ENCODE results near the gene DNASE1L2. TPM values are rescaled to one million over a fixed set of nuclear protein-coding genes. Genes with fewer than 3 reads are reported as not detected.

DNASE1L2 gene
- total and polyA plus RNA-seq, 2 donors (not counting 1 experiment from before 2014, with no cell fraction given), result 0.34 to 0.99 TPM

DNA sequence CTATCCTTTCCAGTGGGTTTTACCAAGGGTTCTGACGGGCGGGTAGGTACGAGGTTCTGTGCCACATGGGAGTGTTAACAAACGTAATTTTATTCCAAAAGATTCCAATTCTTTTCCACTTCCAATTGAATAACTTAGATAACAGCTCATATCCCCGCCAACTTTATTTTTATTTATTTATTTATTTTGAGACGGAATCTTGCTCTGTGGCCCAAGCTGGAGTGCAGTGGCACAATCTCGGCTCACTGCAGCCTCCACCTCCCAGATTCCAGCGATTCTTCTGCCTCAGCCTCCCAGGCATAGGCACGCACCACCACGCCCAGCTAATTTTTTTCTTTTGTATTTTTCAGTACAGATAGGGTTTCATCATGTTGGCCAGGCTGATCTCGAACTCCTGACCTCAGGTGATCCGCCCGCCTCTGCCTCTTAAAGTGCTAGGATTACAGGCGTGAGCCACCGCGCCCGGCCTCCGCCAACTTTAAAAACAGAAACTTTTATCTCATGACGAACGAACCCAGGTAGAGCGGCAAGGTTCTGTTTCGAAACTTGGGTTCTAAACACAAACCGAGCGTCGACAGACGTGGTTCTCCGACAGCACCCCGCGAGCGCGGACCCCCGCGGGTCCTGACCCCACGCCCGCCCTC lies 14.5 kb downstream of the DNASE1L2 start:
- H3K27me3 ChIP-seq (ENCODE audit: control insufficient read depth, insufficient read depth, low read length), result no peaks in the 10 kb centered on the region
- no peaks in the 10 kb centered on the region for H4K20me1 ChIP-seq (ENCODE audit: control insufficient read depth, extremely low read depth, insufficient read depth, low read length)
- peaks cover 7% of the 10 kb centered on the region for H3K4me1 ChIP-seq (ENCODE audit: control insufficient read depth, extremely low read depth, insufficient read depth, low read length)
- H3K79me2 ChIP-seq (ENCODE audit: control insufficient read depth, insufficient read depth, low read length), result peaks cover 9% of the 10 kb centered on the region
- peak overlapping the region; percentile 72 for H3K27ac ChIP-seq (ENCODE audit: insufficient read depth, low read length)
- DNase-seq (ENCODE audit: low read depth in 2 of 2), result peak in 1 of 2 donors; percentile 22
- H3K36me3 ChIP-seq (ENCODE audit: control insufficient read depth, insufficient read depth, low read length), result peaks cover 20% of the 10 kb centered on the region
- peak overlapping the region; percentile 77 for H3K9ac ChIP-seq (ENCODE audit: insufficient read depth, low read length)
- no peak for TF ChIP-seq EZH2 (IDR thresholded peaks at IDR 0.05; ENCODE audit: low read length, missing control alignments)
- TF ChIP-seq, protein P1, sequence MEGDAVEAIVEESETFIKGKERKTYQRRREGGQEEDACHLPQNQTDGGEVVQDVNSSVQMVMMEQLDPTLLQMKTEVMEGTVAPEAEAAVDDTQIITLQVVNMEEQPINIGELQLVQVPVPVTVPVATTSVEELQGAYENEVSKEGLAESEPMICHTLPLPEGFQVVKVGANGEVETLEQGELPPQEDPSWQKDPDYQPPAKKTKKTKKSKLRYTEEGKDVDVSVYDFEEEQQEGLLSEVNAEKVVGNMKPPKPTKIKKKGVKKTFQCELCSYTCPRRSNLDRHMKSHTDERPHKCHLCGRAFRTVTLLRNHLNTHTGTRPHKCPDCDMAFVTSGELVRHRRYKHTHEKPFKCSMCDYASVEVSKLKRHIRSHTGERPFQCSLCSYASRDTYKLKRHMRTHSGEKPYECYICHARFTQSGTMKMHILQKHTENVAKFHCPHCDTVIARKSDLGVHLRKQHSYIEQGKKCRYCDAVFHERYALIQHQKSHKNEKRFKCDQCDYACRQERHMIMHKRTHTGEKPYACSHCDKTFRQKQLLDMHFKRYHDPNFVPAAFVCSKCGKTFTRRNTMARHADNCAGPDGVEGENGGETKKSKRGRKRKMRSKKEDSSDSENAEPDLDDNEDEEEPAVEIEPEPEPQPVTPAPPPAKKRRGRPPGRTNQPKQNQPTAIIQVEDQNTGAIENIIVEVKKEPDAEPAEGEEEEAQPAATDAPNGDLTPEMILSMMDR (conservative IDR thresholded peaks at IDR 0.05 in 1 of 2, IDR thresholded peaks at IDR 0.05 in 1 of 2; ENCODE audit: low read depth in 1 of 2, low read length in 2 of 2), result no peak
- H2AFZ ChIP-seq (ENCODE audit: low read length), result no peak overlapping the region
- H3K9me3 ChIP-seq (ENCODE audit: control insufficient read depth, insufficient read depth, low read depth, low read length), result no peaks in the 10 kb centered on the region
- peak overlapping the region; percentile 84 for H3K4me2 ChIP-seq (ENCODE audit: extremely low read depth, insufficient read depth, low read length)
- H3K4me3 ChIP-seq (replicated peaks in 1 of 4; ENCODE audit: control extremely low read depth in 1 of 4, insufficient read depth in 1 of 4, low read depth in 3 of 4, low read length in 4 of 4), result peak overlapping the region; percentile 60 to 69 (median 66)

DNA sequence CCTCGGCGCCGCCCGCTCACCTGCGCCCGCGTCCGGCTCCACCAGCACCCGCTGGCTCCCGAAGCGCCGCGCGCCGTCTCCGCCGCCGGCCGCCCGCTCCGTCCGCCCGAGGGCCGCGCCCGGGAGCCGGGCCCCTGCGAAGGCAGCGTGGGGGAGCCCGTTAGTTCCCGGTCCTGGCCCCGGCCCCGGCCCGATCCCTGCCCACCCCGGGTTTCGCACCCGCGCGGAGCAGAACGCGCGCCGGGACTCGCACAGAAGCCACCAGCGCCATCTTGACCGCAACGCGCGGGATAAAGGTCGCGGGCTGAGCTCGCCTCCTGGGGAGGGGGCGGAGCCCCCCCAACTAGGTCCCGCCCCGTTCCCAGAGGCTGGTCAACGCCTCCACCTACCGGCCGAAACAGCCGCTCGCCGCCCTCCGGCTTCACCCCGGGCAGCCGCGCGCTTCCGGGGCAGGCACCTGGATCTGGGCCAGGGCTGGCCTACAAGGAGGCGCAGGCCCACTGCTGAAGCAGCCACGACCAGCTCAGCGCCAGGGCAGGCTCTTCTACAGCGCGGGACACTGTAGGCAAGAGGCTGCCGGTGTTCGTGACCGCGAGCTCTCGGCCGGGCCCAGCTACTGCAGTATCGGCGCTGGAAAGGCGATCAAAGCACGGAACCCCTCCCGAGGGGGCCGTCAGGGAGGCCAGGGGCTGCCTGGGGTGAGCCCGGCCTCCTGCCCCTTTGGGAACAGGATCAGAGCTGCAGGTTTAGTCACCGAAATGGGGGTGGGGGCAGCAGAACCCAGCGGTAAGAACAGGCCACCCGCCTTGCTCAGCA lies 15.3 kb downstream of the DNASE1L2 start, which contains the start of gene ECI1:
TSS of gene ECI1 (minus strand) at position 292 of the 816 bp plus-strand sequence. CDS start at position 271, 21 bp downstream.
- no peaks in the 10 kb centered on the region for H4K20me1 ChIP-seq (ENCODE audit: control insufficient read depth, extremely low read depth, insufficient read depth, low read length)
- H3K9me3 ChIP-seq (ENCODE audit: control insufficient read depth, insufficient read depth, low read depth, low read length), result no peaks in the 10 kb centered on the region
- TF ChIP-seq, protein P1 (conservative IDR thresholded peaks at IDR 0.05 in 1 of 2, IDR thresholded peaks at IDR 0.05 in 1 of 2; ENCODE audit: low read depth in 1 of 2, low read length in 2 of 2), result peak; percentile 44 to 56
- no peak for TF ChIP-seq EZH2 (IDR thresholded peaks at IDR 0.05; ENCODE audit: low read length, missing control alignments)
- H3K9ac ChIP-seq (ENCODE audit: insufficient read depth, low read length), result peak within 1 kb of the TSS; percentile 77
- H3K4me3 ChIP-seq (replicated peaks in 1 of 4; ENCODE audit: control extremely low read depth in 1 of 4, insufficient read depth in 1 of 4, low read depth in 3 of 4, low read length in 4 of 4), result peak within 1 kb of the TSS; percentile 60 to 69 (median 66)
- H3K27me3 ChIP-seq (ENCODE audit: control insufficient read depth, insufficient read depth, low read length), result no peaks in the 10 kb centered on the region
- peak; percentile 93 to 95 for DNase-seq (ENCODE audit: low read depth in 2 of 2)
- no peak within 1 kb of the TSS for H2AFZ ChIP-seq (ENCODE audit: low read length)
- H3K4me2 ChIP-seq (ENCODE audit: extremely low read depth, insufficient read depth, low read length), result peak within 1 kb of the TSS; percentile 84
- peaks cover 10% of the 10 kb centered on the region for H3K79me2 ChIP-seq (ENCODE audit: control insufficient read depth, insufficient read depth, low read length)
- peaks cover 16% of the 10 kb centered on the region for H3K36me3 ChIP-seq (ENCODE audit: control insufficient read depth, insufficient read depth, low read length)
- H3K4me1 ChIP-seq (ENCODE audit: control insufficient read depth, extremely low read depth, insufficient read depth, low read length), result peaks cover 7% of the 10 kb centered on the region
- peak within 1 kb of the TSS; percentile 72 for H3K27ac ChIP-seq (ENCODE audit: insufficient read depth, low read length)

DNA sequence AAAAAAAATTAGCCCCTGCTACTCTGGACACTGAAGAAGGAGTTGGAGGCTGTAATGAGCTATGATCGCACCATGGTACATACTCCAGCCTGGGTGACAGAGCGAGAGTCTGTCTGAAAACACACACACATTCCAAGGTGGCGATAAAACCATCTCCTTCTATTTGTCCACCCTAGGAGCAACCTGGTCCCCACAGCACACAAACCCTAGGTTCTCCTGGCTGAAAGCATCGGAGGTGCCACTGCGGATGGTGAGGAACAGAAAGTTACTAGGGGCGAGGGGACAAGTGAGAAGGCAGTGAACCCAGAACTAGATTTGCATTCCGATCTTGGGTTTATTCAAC lies 16.5 kb downstream of the DNASE1L2 start:
- Histone ChIP-seq H3K4me3 (replicated peaks in 1 of 4; ENCODE audit: control extremely low read depth in 1 of 4, insufficient read depth in 1 of 4, low read depth in 3 of 4, low read length in 4 of 4) (no peak overlapping the region), H3K4me1 (ENCODE audit: control insufficient read depth, extremely low read depth, insufficient read depth, low read length) (peaks cover 7% of the 10 kb centered on the region), H3K27ac (ENCODE audit: insufficient read depth, low read length) (peak overlapping the region; percentile 72), H3K9me3 (ENCODE audit: control insufficient read depth, insufficient read depth, low read depth, low read length) (no peaks in the 10 kb centered on the region), H3K27me3 (ENCODE audit: control insufficient read depth, insufficient read depth, low read length) (no peaks in the 10 kb centered on the region), H2AFZ (ENCODE audit: low read length) (no peak overlapping the region), H3K79me2 (ENCODE audit: control insufficient read depth, insufficient read depth, low read length) (peaks cover 18% of the 10 kb centered on the region), H4K20me1 (ENCODE audit: control insufficient read depth, extremely low read depth, insufficient read depth, low read length) (no peaks in the 10 kb centered on the region), H3K9ac (ENCODE audit: insufficient read depth, low read length) (no peak overlapping the region), H3K4me2 (ENCODE audit: extremely low read depth, insufficient read depth, low read length) (no peak overlapping the region), H3K36me3 (ENCODE audit: control insufficient read depth, insufficient read depth, low read length) (peaks cover 23% of the 10 kb centered on the region)
- no peak for DNase-seq (ENCODE audit: low read depth in 2 of 2)
- TF ChIP-seq EZH2 (IDR thresholded peaks at IDR 0.05; ENCODE audit: low read length, missing control alignments), result no peak
- TF ChIP-seq, protein P1 (conservative IDR thresholded peaks at IDR 0.05 in 1 of 2, IDR thresholded peaks at IDR 0.05 in 1 of 2; ENCODE audit: low read depth in 1 of 2, low read length in 2 of 2), result no peak

Measured in fibroblast of lung (primary cell).